GM21723 (cell line): ENCODE results near the gene DACH2.

Source experiments
- ATAC-seq: cut with Tn5 transposase; IDR thresholded peaks from one replicate; pipeline ENCODE4 v1.9.1; 2021; ENCODE audit warnings: mild to moderate bottlenecking, moderate library complexity; ENCODE audit not compliant: unreplicated experiment

The DACH2 gene

GRCh38 chrX:86747091-86747490 is 598.8 kb downstream of the DACH2 start:
- no peak for ATAC-seq

- no peak for ATAC-seq
Measured at GRCh38 chrX:86805241-86805640, 657.0 kb downstream of the DACH2 start.

GRCh38 chrX:86806786-86807185 is 658.5 kb downstream of the DACH2 start:
- ATAC-seq: no peak

- no peak for ATAC-seq
Measured at GRCh38 chrX:86809651-86810050, 661.4 kb downstream of the DACH2 start.

- ATAC-seq: no peak
Measured at GRCh38 chrX:86829786-86830185, 681.5 kb downstream of the DACH2 start.

GRCh38 chrX:86830685-86831084 is 682.4 kb downstream of the DACH2 start:
- no peak for ATAC-seq

GRCh38 chrX:86845101-86845500 is 696.9 kb downstream of the DACH2 start:
- ATAC-seq: no peak
